ENCODE results near the gene RBL2.

The RBL2 gene

DNA sequence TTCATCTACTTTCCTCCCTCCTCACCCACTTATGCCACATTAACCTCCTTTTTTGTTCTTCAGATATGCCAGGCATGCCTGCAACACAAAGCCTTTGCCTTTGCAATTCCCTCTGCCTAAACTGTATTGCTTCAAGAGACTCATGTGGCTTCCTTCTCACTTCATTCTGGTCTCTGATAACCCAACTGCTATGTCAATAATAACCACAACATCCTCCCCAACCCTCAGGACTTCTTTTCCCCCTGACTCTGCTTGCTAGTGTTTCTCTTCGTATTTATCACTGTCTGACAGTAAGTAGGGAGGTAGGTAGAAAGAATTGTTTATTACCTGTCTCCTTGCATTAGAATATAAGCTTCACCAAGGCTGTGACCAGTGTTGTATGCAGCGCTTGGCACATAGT is 22.4 kb downstream of the RBL2 start:
- no peak for DNase-seq

DNA sequence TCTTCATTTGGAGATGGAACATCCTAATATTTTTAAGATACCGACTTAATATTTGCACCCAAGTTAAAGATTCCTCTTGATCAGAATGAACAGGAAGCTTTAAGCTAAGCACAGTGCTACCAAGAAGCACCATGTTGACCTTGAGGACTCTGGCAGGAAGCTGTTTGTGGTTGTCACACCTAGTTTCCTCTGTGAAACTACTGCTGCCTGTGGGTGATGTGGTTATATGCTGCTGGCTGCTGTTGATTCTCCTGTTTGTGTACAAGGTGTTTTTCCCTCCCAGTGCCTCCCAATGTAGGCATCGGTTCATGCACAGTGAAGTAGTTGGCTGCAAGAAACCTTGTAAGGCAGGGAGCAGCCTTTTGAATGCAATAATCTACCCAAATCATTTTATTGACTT is 23.4 kb downstream of the RBL2 start:
- no peak for DNase-seq

DNA sequence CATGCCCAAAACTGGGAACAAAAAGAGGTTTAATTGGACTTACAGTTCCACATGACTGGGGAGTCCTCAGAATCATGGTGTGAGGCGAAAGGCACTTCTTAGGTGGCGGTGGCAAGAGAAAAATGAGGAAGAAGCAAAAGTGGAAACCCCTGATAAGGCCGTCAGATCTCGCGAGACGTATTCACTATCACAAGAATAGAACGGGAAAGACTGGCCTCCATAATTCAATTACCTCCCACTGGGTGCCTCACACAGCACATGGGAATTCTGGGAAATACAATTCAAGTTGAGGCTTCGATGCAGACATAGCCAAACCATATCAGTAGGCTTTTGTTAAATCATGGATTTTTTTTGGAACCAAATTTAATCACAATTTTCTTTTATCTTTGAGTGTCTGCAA is 24.4 kb downstream of the RBL2 start:
- DNase-seq: no peak

DNA sequence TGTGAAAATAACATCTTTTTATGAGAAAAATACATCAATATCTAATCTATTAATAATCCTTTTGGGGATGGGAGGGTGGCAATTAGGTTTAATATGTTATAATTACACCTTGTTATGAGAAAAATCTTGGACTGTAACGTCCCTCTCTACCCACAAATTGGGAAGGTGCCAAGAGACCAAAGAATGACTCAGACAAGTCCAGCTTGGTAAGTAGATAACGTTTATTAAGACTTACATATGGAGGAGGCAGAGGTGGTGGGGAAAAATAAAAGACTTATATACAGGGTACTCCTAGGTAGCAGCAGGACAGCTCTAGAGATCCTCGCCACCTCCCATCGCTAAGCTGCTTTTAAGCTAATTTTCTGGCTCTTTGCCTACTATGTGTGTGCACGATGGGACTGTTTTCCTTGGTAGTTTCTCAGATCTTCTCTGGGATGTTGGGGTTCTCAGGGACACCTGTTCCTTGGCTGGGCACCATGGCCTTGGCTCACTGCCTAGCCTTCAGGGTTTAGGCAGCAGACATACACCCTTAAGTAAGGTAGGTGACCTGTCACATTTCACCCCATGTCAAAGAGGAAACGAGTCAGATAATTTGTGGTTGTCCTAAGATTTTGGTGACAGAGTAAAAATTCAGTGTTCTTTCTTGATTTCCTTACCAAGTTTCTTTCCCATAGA is 31.5 kb downstream of the RBL2 start:
- peak; percentile 37 for DNase-seq

DNA sequence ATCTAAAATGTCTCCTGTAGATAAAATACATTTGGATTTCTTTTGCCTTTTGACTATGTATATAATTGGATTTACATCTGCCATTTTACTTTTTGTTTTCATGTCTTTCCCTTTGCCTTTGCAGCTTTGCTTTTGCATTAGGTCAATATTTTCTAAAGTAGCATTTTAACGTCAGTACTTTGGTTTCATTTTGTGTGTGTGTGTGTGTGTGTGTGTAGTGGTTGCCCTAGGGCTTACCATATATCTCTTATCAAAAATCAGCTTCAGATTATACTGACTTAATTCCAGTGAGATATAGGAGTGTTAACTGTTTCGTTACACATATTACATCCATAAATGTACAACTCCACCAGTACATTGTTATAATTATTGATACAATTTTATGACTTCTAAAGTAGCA is 42.6 kb downstream of the RBL2 start:
- no peak for DNase-seq

DNA sequence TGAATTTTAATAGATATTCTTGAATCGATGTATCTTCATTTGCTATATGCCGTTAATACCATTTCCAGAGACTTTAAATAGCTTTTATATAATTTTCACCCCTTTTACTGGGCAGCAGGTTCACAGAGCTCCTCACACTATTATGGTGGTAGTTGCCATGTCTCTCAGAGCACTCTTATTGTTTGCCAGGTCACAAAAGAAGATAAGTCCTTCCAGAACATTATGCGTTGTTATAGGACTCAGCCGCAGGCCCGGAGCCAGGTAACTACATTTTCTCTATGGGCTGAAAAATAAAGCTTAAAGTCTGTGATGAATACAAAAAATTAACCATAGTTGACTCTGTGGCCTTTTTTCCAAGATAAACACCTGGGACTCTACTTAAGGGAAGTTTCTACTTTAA is 44.7 kb downstream of the RBL2 start:
- no peak for DNase-seq

DNA sequence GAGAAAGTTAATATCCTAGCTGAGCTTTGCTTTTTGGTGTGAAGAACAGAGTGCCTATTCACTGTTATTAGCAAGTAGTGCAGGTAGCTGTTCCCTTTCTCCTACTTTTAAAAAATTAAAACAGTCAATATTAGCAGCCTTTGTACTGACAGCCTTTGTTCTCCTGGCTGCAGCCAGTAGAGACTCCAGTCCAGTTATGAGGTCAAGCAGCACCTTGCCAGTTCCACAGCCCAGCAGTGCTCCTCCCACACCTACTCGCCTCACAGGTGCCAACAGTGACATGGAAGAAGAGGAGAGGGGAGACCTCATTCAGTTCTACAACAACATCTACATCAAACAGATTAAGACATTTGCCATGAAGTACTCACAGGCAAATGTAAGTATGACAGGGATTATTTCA is 46.1 kb downstream of the RBL2 start:
- DNase-seq: no peak

DNA sequence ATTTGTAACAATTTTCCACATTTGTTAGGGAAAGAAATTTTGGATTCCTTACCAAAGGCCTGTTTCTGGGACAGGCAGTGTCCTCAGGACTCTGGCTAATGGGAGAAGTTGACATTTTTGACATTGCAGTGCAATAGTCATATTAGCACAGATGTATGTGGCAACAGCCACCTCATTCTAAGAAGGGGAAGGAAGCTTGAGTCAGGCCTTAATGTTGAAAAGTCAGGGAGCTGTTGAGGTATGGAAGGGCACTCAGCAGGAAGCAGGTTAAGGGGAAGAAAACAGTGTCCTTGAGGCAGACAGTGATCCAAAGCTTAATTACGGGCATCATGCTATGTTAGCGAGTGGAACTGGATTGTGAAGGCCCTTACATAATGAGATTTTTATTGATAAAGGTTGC is 47.9 kb downstream of the RBL2 start:
- no peak for DNase-seq

DNA sequence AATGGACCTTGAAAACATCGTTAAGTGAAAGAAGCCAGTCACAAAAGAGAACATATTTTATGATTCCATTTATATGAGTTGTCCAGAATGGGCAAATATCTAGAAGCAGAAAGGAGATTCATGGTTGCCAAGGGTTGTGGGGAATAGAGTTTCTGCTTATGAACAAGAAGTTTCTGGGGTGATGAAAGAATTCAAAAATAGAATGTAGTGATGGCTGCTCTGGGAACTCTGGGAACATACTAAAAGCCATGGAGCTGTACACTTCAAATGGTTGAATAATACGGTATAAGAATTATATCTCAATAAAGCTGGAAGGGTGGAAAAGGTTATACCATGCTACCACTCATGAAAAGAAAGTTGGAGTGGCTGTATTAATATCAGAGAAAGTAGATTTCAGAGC is 50.3 kb downstream of the RBL2 start:
- no peak for DNase-seq

DNA sequence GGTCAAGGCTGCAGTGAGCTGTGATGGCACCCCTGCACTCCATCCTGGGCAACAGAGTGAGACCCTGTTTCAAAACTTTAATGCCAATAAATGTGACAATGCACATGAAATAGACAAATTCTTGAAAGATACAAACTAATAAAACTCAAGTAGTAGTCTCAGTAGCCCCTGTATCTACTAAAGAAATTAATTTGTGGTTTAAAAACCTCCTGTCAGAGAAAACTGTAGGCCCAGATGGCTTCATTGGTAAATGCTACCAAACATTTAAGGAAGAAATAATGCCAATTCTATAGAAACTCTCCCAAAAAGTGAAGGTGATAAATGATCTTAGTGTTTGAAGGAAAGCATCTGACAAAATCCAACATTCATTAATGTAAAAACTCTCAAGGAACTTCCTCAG is 52.0 kb downstream of the RBL2 start:
- no peak for DNase-seq

DNA sequence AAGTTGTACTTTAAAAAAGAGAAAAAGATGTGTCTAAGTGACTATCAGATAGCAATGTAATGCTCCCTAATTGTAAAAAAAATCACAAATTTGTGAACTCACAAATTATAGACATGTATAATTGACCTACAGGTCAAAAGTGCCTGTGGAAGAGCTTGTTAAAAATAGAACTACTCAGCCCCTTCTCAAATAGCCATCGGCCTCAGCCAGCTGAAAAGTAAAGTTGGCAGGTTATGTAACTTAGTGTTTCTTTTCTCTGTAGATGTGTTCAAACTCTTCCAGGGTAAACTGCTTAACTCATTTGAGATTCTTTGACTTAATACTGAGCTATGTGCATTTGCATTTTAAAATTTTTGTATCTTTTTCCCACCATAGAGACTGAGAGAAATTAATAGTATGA is 55.5 kb downstream of the RBL2 start:
- DNase-seq: no peak

DNA sequence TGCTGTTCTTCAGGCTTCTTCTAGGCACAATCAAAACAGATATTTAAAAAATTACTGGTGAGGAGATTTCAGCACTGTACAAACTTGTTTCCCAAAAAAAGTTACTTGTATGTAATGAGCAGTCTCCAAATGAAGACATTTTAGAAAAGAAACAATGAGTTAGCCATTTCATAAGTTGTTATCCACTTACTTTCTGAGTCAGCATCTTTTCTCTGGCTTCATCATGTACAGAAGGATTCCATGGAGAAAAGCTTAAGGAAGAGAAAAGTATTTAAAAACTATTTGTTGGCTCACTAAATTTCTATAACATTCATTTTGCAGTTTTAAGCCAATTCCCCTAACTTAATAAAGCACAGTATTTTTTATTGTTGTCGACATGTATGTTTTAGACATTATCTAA is 58.2 kb downstream of the RBL2 start:
- DNase-seq: no peak

DNA sequence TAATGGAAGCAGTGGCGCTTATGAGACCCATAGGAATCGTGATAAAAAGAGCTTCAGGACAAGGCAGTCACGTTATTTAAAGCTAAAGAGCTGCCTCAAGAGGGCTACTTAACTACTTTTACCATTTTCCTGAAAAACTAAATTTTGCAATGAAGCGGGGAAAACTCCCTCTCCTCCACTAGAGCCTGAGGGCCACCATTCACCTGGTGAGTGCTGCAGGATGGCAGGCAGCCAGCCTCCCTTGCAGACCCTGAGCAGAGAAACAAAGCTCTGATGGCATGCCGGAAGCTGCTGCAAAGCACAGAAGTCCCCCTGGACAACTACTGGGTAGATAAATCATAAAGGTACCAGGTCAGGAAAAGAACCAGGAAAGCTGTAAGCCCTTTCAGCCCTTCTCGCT is 60.4 kb downstream of the RBL2 start:
- no peak for DNase-seq

DNA sequence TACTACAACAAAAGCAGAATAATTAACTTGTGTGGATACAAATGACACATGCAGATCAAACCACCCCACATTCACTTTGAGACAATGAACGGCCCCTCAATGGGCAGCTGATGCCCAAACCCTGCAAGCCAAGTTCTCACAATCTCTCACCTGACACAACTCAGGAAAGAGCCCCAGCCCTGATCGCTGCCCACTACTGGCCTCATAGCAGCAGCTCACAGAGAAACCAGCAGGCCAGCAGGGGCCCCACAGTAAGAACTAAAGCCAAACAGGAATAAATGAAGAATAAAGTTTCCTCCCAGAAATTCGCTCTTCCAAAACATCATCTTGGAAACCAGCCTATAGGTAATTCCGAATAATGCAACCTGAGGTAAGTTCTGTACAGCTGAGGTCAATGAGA is 61.1 kb downstream of the RBL2 start:
- no peak for DNase-seq

DNA sequence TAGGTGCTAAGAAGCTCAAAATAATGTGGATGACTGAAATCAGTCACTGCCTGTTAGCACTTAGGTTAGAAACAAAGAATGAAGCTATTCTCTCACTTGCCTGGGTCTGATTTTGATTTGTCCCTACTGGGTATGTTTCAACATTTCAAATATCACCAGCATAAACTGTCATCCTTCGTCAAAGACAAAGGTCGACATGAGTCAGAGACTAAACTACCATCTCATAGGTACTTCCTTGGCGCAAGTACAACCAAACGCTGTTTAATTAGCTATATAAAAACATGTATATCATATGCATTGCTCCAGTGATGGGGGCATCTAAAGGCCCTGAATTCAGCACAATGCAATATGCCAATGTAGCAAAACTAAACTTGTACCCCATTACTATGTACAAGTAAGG is 64.7 kb downstream of the RBL2 start:
- no peak for DNase-seq

DNA sequence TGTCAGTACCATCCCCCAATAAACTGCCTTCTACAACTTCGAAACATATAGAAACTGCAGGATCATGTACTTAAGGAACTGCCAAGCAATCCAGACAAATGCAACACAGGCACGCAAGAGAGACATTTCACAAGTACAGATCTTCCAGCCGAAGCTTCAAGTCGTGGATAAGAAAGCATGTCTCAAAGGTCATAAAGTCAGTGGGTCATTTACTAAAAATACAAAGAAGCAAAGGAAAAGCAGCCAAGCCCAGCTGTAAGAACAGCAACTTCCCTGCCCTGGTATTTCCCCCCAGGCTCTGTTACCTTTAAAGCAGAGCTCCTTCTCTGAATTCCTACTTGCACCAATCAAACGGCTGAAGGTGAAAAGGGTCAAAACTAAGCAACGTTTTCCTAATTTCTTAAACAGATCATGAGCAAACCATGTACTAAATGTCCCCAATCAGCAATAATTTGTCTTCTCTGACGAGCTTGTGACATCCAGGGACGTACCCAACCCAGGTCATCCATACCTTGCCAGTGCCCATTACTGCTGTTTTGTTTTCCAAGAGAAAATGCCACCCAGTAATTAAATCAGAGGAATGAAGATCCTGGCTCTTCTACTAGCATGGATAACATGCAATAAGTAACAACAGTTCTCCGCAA is 67.1 kb downstream of the RBL2 start:
- DNase-seq: no peak

DNA sequence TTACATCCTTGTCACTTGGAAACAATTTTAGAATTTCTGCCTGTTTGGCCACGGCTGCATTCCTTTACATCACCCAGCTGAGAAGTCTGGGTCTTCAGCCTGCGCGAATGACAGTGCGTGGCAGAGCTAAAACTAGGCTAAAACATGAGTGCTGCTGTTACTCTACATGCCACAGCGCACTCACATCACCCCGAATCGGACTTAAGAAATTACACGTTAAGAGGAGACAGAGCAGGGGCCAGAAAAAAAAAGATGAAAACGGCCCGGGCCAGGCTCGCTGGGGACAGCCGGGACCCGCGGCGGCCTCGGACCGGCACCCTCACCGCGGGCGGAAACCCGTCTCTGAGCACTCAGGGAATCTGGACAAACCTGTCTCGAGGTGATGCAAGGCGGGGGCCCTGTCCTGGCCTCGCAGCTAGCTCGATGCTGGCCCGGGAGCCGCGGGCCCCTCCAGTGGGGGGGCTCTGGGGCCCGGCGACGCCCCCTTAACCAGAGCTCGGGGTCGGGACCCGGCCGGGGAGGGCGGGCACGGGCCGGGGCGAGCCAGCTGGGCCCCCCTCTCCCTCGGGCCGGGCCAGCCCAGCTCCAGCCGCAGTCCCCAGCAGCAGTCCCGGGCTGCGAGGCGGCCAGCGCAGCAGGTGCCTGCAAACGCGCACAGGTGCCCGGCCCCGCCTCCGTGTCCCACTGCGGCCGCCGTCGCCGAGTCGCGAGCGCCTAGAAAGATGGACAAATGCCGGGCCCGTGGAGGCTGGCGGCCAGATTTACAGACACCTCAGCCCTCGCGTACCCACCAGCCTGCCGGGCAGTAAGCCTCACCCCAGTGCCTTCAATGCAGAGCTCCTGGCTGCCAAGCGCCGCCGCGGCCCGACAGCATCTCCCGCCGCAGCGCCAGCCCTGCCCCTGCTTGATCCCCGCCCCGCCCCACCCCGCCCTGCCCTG is 68.3 kb downstream of the RBL2 start, which contains the start of gene AKTIP:
TSS of gene AKTIP (minus strand) at position 879 of the 939 bp plus-strand sequence. CDS start 2,950 bp downstream, outside the sequence.
- DNase-seq: no peak

DNA sequence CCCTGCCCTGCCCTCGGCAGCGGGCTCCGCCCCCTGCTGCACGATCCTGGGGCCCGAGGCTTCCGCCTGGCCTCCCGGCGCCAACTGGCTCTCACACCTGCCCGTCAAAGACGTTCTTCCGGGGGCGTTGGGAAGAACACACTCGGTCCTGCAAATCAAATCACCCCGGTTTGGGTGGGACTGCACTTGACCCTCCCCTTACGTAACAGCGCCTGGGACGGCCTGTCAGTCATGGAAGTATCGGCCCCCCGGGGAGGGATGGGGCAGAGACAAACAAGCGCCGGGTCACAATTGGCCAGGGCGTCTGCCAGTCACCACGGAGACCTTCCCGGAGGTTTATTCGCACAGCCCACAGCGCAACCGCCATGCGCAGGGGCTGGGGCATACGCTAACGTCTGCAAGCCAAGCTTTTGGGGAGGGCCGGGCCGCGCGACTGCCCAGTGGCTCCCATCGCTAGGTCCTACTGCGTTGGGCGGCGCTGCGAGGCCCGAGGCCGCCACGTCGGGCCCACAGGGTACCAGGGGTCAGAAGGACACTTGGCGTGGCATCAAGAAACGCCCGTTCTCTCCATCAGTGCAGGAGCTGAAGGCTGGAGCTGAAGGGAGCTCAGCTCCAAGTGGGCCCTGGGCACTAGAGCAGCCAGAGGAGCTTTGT is 69.1 kb downstream of the RBL2 start:
- peak; percentile 99 for DNase-seq

DNA sequence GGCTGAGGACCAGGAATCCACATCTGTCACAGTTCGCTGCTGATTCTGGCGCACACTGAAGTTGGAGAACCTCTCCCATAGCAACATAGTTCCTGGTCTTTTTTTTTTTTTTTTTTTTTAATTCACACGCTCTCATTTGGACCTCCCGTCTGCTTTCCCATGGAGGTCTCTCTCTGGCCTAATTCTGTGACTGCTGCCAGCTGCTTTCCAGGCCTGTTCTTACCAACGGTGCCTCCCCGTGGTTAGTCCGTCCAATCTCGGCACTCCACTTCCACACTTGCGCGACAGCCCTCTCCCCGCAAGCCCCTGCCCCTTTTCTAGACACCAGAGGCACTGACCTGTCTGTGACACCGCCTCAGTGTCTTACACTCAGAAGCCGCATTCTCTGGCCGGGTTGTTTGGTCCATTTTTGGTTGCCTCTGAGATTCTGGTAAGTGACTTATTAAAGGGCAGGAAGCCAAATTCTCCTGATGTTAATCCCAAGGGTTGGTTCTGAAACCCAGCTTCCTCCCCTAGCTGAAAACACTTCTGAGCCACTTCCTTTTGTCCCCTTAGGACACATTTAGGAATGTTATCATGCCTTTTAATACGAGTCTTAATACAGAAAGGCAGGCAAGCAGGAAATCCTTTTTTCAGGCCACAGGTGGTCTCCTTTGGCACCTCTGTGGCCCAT is 69.9 kb downstream of the RBL2 start:
- DNase-seq: peak; percentile 35

DNA sequence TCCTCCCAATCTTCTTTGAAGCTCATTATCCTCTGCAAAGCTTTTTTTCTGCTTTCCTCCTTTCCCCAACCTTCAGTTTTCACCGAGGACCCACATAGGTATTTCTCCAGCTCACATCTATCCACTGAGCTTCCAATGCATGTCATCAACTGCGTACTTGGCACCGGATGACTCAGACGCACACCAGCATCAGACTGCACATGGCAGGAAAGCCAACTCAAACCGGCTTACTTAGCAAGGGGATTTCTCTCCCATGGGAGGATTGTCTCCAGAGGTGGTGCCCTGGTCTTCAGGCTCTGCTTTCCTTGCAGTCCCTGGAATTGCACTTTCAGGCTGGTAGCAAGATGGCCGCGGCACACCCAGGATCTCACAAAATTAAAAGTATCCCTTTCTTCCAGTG is 70.4 kb downstream of the RBL2 start:
- DNase-seq: no peak

DNA sequence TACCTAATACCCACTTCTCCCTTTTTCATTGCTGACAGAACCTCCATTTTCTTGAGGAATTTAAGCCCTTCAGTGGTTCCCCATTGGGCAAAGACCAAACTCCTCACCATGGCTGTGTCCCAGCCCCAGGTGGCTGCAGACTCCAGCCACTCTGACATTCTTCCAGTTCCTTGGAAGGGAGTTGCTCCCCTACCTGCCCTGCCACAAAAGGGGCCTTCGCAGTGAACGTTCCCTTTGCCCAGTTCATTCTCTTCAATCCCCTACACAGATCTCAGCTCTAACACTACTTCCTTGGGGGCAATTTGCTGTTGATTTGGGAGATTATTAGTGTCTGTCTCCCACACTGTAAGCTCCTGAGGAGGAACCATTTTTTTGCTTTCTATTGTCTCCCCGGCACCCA is 72.0 kb downstream of the RBL2 start:
- DNase-seq: no peak

DNA sequence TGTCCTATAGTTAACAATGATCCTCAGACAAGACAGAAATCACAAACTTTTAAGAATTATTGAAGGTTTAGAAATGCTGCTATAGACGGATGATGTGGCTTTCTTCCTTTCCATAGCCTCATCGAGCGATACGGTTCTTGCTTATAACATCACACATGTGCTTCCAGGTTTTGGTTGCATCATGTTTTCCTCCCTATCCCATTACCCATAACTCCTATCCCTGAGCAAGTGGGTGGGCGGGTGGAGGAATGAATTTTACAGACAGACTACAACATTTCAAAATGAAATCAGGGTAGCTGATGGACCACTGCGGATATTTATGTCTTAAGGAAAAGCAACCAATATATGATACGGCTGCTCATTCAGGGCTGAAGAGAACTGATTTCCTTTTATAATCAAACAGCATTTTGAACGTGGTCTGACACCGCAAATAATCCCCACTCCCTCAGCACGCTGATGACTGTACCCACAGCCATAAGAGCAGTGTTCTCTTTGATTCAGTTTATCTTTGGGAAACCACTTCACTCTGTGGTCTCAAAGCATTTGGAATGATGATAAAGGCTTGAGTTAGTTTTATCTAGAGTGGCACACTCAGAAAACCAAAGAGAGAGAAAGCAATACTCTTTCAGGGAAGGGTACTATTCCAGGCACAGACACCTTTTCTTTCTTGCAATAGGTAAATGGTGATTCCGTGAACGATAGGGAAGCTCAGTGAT is 73.4 kb downstream of the RBL2 start:
- no peak for DNase-seq

Data from DMS 273 treated with DMSO at 0.1 percent for 48 hours (cell line).